Measurements from ENCODE around the gene NELFB. TPM values are rescaled to one million over a fixed set of nuclear protein-coding genes. Genes with fewer than 3 reads are reported as not detected.

Gene NELFB
- total and polyA plus RNA-seq, 4 donors, result 4.7 to 24.6 (median 18.1) TPM

DNA sequence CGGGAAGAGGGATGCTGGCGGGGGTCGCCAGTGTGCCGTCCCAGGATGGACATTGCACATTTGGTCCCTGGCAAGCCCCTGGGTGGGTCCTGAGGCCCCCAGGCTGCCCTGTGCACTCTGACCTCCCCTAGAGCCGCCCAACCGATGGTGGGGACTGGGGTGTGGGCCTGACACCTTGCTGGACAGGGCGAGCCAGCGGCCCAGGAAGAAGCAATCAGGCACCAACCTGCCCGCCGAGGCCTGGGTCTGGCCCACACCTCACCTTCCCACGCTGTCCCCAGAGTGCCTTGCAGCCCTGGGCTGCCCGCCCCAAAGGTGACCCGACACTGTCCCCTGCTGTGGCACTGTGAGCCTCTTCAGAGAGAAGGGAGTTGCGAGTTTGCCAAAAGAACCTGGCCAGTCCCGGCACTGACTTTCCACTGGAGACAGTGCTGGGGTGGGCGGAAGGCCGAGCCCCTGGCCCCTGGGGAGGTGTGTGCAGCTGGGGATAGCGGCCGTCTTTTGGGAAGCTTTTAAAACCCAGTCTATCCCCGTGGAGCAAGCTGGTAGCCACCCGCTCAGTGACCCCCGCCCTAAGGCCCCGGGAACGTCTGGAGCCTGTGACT lies 58.9 kb downstream of the NELFB start:
- Histone ChIP-seq H3K4me1 (ENCODE audit: control insufficient read depth in 4 of 4, insufficient read depth in 4 of 4, low read length in 3 of 4) (peaks cover 3 to 9% (median 5%) of the 10 kb centered on the region in 4 donors), H3K4me3 (ENCODE audit: low read depth in 1 of 3, low read length in 3 of 3) (no peak overlapping the region), H3K9ac (ENCODE audit: low read depth in 1 of 2, low read length in 2 of 2) (no peak overlapping the region), H3K27me3 (ENCODE audit: control insufficient read depth in 4 of 4, insufficient read depth in 4 of 4, low read length in 3 of 4) (no peaks in the 10 kb centered on the region), H3K9me3 (ENCODE audit: control insufficient read depth in 4 of 4, low read length in 3 of 4) (no peaks in the 10 kb centered on the region), H3K27ac (ENCODE audit: low read depth in 1 of 2, low read length in 2 of 2) (no peak overlapping the region), H3K36me3 (ENCODE audit: control insufficient read depth in 4 of 4, insufficient read depth in 3 of 4, low read depth in 1 of 4, low read length in 3 of 4) (no peaks in the 10 kb centered on the region)
- TF ChIP-seq YY1 (IDR thresholded peaks at IDR 0.05), result no peak
- TF ChIP-seq, protein P1, sequence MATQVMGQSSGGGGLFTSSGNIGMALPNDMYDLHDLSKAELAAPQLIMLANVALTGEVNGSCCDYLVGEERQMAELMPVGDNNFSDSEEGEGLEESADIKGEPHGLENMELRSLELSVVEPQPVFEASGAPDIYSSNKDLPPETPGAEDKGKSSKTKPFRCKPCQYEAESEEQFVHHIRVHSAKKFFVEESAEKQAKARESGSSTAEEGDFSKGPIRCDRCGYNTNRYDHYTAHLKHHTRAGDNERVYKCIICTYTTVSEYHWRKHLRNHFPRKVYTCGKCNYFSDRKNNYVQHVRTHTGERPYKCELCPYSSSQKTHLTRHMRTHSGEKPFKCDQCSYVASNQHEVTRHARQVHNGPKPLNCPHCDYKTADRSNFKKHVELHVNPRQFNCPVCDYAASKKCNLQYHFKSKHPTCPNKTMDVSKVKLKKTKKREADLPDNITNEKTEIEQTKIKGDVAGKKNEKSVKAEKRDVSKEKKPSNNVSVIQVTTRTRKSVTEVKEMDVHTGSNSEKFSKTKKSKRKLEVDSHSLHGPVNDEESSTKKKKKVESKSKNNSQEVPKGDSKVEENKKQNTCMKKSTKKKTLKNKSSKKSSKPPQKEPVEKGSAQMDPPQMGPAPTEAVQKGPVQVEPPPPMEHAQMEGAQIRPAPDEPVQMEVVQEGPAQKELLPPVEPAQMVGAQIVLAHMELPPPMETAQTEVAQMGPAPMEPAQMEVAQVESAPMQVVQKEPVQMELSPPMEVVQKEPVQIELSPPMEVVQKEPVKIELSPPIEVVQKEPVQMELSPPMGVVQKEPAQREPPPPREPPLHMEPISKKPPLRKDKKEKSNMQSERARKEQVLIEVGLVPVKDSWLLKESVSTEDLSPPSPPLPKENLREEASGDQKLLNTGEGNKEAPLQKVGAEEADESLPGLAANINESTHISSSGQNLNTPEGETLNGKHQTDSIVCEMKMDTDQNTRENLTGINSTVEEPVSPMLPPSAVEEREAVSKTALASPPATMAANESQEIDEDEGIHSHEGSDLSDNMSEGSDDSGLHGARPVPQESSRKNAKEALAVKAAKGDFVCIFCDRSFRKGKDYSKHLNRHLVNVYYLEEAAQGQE (IDR thresholded peaks at IDR 0.05), result no peak
- no peak for TF ChIP-seq NR2F2 (IDR thresholded peaks at IDR 0.05)
- no peak for TF ChIP-seq FOXA1 (IDR thresholded peaks at IDR 0.05)
- no peak for TF ChIP-seq EGR1 (IDR thresholded peaks at IDR 0.05; ENCODE audit: low read depth in 2 of 2)
- TF ChIP-seq, protein P2, sequence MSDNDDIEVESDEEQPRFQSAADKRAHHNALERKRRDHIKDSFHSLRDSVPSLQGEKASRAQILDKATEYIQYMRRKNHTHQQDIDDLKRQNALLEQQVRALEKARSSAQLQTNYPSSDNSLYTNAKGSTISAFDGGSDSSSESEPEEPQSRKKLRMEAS (IDR thresholded peaks at IDR 0.05), result no peak
- no peak for TF ChIP-seq TAF1 (conservative IDR thresholded peaks at IDR 0.05)
- no peak for TF ChIP-seq RAD21 (IDR thresholded peaks at IDR 0.05)
- TF ChIP-seq, protein P3, sequence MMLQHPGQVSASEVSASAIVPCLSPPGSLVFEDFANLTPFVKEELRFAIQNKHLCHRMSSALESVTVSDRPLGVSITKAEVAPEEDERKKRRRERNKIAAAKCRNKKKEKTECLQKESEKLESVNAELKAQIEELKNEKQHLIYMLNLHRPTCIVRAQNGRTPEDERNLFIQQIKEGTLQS (IDR thresholded peaks at IDR 0.05), result no peak
- TF ChIP-seq FOXA2 (IDR thresholded peaks at IDR 0.05), result no peak
- no peak for TF ChIP-seq HNF4A (conservative IDR thresholded peaks at IDR 0.05)
- TF ChIP-seq, protein P4, sequence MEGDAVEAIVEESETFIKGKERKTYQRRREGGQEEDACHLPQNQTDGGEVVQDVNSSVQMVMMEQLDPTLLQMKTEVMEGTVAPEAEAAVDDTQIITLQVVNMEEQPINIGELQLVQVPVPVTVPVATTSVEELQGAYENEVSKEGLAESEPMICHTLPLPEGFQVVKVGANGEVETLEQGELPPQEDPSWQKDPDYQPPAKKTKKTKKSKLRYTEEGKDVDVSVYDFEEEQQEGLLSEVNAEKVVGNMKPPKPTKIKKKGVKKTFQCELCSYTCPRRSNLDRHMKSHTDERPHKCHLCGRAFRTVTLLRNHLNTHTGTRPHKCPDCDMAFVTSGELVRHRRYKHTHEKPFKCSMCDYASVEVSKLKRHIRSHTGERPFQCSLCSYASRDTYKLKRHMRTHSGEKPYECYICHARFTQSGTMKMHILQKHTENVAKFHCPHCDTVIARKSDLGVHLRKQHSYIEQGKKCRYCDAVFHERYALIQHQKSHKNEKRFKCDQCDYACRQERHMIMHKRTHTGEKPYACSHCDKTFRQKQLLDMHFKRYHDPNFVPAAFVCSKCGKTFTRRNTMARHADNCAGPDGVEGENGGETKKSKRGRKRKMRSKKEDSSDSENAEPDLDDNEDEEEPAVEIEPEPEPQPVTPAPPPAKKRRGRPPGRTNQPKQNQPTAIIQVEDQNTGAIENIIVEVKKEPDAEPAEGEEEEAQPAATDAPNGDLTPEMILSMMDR (IDR thresholded peaks at IDR 0.05; ENCODE audit: low read depth, low read length, missing input control), result no peak
- no peak for TF ChIP-seq RXRA (IDR thresholded peaks at IDR 0.05)
- no peak for TF ChIP-seq GABPA (IDR thresholded peaks at IDR 0.05 in 1 of 2, conservative IDR thresholded peaks at IDR 0.05 in 1 of 2)
- TF ChIP-seq SP1 (IDR thresholded peaks at IDR 0.05), result no peak
- TF ChIP-seq HNF4G (IDR thresholded peaks at IDR 0.05), result no peak
- no peak for TF ChIP-seq JUND (IDR thresholded peaks at IDR 0.05)
- TF ChIP-seq, protein P5, sequence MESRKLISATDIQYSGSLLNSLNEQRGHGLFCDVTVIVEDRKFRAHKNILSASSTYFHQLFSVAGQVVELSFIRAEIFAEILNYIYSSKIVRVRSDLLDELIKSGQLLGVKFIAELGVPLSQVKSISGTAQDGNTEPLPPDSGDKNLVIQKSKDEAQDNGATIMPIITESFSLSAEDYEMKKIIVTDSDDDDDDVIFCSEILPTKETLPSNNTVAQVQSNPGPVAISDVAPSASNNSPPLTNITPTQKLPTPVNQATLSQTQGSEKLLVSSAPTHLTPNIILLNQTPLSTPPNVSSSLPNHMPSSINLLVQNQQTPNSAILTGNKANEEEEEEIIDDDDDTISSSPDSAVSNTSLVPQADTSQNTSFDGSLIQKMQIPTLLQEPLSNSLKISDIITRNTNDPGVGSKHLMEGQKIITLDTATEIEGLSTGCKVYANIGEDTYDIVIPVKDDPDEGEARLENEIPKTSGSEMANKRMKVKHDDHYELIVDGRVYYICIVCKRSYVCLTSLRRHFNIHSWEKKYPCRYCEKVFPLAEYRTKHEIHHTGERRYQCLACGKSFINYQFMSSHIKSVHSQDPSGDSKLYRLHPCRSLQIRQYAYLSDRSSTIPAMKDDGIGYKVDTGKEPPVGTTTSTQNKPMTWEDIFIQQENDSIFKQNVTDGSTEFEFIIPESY (IDR thresholded peaks at IDR 0.05), result no peak
- WGBS, result 81% methylated on average over 24 of the region's 24 CpGs
- DNase-seq (ENCODE audit: low spot score), result no peak
